GM19463 (cell line): ENCODE measurements around the gene UGT1A5.
"Not testable (repeated sequence)": the region's sequence is repeated elsewhere in the genome, so short reads cannot be mapped to it uniquely, and the experiment has no call there.

Experiments
- ATAC-seq: cut with Tn5 transposase; IDR thresholded peaks from one replicate; pipeline ENCODE4 v1.9.1; 2021; ENCODE audit warnings: mild to moderate bottlenecking, moderate library complexity; ENCODE audit not compliant: unreplicated experiment

UGT1A5 gene

GRCh38 chr2:233692648-233693047 lies 20.1 kb upstream of the UGT1A5 start, which contains the start of gene UGT1A6:
TSS of gene UGT1A6 (plus strand) at chr2:233692890. CDS start at chr2:233693005, 115 bp downstream.
- no peak for ATAC-seq

- ATAC-seq, result no peak
Measured at GRCh38 chr2:233693963-233694362, 18.7 kb upstream of the UGT1A5 start.

- no peak for ATAC-seq
Measured at GRCh38 chr2:233698740-233699139, 14.0 kb upstream of the UGT1A5 start.

- ATAC-seq, result no peak
Measured at GRCh38 chr2:233699424-233700027, 13.2 kb upstream of the UGT1A5 start.

GRCh38 chr2:233700028-233700635 lies 12.6 kb upstream of the UGT1A5 start:
- no peak for ATAC-seq

- not testable (repeated sequence) for ATAC-seq
Measured at GRCh38 chr2:233700842-233701241, 11.9 kb upstream of the UGT1A5 start.

- no peak for ATAC-seq
Measured at GRCh38 chr2:233702238-233702637, 10.5 kb upstream of the UGT1A5 start.

GRCh38 chr2:233705911-233706506 lies 6.7 kb upstream of the UGT1A5 start:
- ATAC-seq, result no peak

GRCh38 chr2:233706720-233707119 lies 6.0 kb upstream of the UGT1A5 start:
- no peak for ATAC-seq

- ATAC-seq, result no peak
Measured at GRCh38 chr2:233707940-233708644, 4.6 kb upstream of the UGT1A5 start.

- ATAC-seq, result no peak
Measured at GRCh38 chr2:233708942-233709341, 3.8 kb upstream of the UGT1A5 start.

- ATAC-seq, result no peak
Measured at GRCh38 chr2:233711312-233712008, 1.2 kb upstream of the UGT1A5 start.

- no peak for ATAC-seq
Measured at GRCh38 chr2:233713262-233713615, 532 bp downstream of the UGT1A5 start.

- no peak for ATAC-seq
Measured at GRCh38 chr2:233714121-233714520, 1.4 kb downstream of the UGT1A5 start.

- ATAC-seq, result no peak
Measured at GRCh38 chr2:233718552-233718951, 5.8 kb downstream of the UGT1A5 start, which contains the start of gene UGT1A4. TSS of gene UGT1A4 (plus strand) at chr2:233718736. CDS start at chr2:233718821, 85 bp downstream.

GRCh38 chr2:233728723-233729301 lies 16.1 kb downstream of the UGT1A5 start, which contains the start of gene UGT1A3:
TSS of gene UGT1A3 (plus strand) at chr2:233729042. CDS start at chr2:233729127, 85 bp downstream.
- no peak for ATAC-seq

- ATAC-seq, result not testable (repeated sequence)
Measured at GRCh38 chr2:233736868-233737653, 24.4 kb downstream of the UGT1A5 start.

GRCh38 chr2:233740870-233741269 lies 28.2 kb downstream of the UGT1A5 start:
- no peak for ATAC-seq

GRCh38 chr2:233743464-233744259 lies 31.0 kb downstream of the UGT1A5 start:
- no peak for ATAC-seq
